GM18499 (cell line): ENCODE results near the gene NCAM1.

Experiments
- ATAC-seq: cut with Tn5 transposase; IDR thresholded peaks from one replicate; pipeline ENCODE4 v1.9.1; 2021; ENCODE audit warnings: moderate number of reproducible peaks; ENCODE audit not compliant: insufficient read depth, unreplicated experiment

NCAM1 gene

DNA sequence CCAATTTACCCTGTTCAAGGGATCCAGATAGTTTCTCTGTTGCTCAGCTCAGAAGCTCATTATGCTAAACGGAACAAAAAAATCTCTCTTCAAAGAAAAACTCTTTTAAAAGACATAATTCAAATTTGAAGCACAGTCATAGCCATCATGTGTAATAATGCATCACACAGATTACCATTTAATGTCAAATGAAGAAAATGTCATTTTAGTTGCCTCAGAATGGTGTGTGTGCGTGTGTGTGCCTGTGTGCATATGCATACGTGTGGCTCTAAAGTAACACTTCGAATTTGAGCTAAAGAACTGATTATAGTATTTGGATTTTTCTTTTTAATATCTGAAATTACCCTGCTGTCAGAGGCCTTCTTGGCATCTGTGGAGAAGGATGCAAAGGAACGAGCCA, 363.0 kb downstream of the NCAM1 start:
- no peak for ATAC-seq
